ENCODE measurements around the gene ARSI.

DNA sequence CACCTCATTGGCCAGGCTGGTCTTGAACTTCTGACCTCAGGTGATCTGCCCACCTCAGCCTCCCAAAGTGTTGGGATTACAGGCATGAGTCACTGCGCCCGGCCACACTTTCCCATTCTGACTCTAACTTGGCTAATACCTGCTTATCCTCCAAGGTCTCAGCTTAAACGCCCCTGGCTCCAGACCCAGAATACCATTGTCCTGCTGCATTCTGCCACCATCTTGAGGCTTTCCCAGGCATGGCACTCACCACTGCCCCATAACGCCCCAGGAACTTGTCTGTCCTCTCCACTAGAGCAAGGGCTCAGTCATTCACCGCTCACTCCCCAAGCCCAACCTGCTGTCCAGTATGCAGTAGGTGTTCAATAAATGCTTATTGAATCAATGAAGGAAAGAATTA lies 53.0 kb downstream of the ARSI start:
- TF ChIP-seq POLR2A (IDR thresholded peaks at IDR 0.05) (no peak), EP300 (IDR thresholded peaks at IDR 0.05) (no peak)
- TF ChIP-seq, protein P1, sequence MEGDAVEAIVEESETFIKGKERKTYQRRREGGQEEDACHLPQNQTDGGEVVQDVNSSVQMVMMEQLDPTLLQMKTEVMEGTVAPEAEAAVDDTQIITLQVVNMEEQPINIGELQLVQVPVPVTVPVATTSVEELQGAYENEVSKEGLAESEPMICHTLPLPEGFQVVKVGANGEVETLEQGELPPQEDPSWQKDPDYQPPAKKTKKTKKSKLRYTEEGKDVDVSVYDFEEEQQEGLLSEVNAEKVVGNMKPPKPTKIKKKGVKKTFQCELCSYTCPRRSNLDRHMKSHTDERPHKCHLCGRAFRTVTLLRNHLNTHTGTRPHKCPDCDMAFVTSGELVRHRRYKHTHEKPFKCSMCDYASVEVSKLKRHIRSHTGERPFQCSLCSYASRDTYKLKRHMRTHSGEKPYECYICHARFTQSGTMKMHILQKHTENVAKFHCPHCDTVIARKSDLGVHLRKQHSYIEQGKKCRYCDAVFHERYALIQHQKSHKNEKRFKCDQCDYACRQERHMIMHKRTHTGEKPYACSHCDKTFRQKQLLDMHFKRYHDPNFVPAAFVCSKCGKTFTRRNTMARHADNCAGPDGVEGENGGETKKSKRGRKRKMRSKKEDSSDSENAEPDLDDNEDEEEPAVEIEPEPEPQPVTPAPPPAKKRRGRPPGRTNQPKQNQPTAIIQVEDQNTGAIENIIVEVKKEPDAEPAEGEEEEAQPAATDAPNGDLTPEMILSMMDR (IDR thresholded peaks at IDR 0.05), result no peak

Measured in tibial nerve (tissue), 4 donors.